HG02938 (cell line): ENCODE data around the gene ERAS.
"Not testable (repeated sequence)": the region's sequence is repeated elsewhere in the genome, so short reads cannot be mapped to it uniquely, and the experiment has no call there.

Source experiments
- ATAC-seq: cut with Tn5 transposase; IDR thresholded peaks from one replicate; pipeline ENCODE4 v1.9.1; 2021; ENCODE audit warnings: mild to moderate bottlenecking, moderate library complexity; ENCODE audit not compliant: unreplicated experiment

The ERAS gene

GRCh38 chrX:48831136-48831908 is 5.0 kb downstream of the ERAS start:
- ATAC-seq: no peak

GRCh38 chrX:48831909-48832291 is 5.6 kb downstream of the ERAS start:
- ATAC-seq: no peak

GRCh38 chrX:48833542-48834138 is 7.3 kb downstream of the ERAS start:
- no peak for ATAC-seq

- ATAC-seq: no peak
Observed at GRCh38 chrX:48834383-48834709, 8.0 kb downstream of the ERAS start.

GRCh38 chrX:48835524-48836329 is 9.4 kb downstream of the ERAS start, which contains the start of gene PCSK1N:
PCSK1N (minus strand) TSS chrX:48835610; CDS start chrX:48835532, 78 bp downstream.
- no peak for ATAC-seq

GRCh38 chrX:48839686-48840085 is 13.4 kb downstream of the ERAS start:
- ATAC-seq: no peak

GRCh38 chrX:48848847-48849246 is 22.5 kb downstream of the ERAS start:
- ATAC-seq: no peak

GRCh38 chrX:48852857-48853256 is 26.5 kb downstream of the ERAS start:
- no peak for ATAC-seq

GRCh38 chrX:48853494-48853893 is 27.2 kb downstream of the ERAS start:
- not testable (repeated sequence) for ATAC-seq

- not testable (repeated sequence) for ATAC-seq
Observed at GRCh38 chrX:48854121-48854804, 27.9 kb downstream of the ERAS start.

GRCh38 chrX:48854898-48855297 is 28.6 kb downstream of the ERAS start:
- no peak for ATAC-seq

- no peak for ATAC-seq
Observed at GRCh38 chrX:48864210-48864609, 37.9 kb downstream of the ERAS start.

- not testable (repeated sequence) for ATAC-seq
Observed at GRCh38 chrX:48872017-48872416, 45.7 kb downstream of the ERAS start.

GRCh38 chrX:48876944-48877343 is 50.6 kb downstream of the ERAS start:
- ATAC-seq: not testable (repeated sequence)
